ENCODE data around the gene TUSC2.

The TUSC2 gene

GRCh38 chr3:50354186-50354764 is 26.3 kb upstream of the TUSC2 start:
- DNase-seq, result no peak

DNA sequence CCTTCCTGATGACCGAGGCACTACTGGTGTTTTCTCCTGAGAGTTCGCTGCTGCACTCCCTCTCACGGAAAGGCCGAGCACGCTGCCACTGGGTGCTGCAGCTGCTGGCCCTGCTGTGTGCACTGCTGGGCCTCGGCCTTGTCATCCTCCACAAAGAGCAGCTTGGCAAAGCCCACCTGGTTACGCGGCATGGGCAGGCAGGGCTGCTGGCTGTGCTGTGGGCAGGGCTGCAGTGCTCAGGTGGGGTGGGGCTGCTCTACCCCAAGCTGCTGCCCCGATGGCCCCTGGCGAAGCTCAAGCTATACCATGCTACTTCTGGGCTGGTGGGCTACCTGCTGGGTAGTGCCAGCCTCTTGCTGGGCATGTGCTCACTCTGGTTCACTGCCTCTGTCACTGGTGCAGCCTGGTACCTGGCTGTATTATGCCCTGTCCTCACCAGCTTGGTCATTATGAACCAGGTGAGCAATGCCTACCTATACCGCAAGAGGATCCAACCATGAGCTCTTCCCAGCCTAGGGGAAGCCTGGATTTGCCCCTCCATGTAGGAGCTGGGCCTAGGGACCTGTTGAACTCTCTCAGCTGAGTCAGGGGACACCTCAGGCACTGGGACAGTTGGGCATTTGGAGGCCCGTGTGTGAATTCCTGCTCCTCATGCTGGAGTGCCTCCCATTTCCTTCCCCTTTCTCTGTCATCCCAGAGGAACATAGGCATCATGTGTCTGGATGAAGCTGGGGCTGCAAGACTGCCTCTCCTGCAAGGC is 25.4 kb upstream of the TUSC2 start:
- no peak for DNase-seq

GRCh38 chr3:50352781-50353180 is 24.8 kb upstream of the TUSC2 start:
- DNase-seq, result no peak

DNA sequence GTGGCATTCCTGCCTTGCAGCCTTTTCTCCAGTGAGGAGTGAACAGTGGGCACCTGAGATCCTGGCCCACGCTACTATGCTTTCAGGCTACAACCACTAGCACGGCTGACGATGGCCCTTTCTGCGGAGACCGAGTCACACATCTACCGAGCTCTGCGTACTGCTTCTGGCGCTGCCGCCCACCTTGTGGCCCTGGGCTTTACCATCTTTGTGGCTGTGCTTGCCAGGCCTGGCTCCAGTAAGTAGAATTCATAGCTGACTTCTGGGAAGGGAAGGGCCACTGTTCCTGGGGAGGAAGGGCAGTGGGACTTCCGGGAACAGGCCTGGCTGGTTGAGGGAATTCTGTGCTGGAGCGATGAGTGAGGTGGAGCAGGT is 23.3 kb upstream of the TUSC2 start:
- no peak for DNase-seq

GRCh38 chr3:50350527-50351322 is 22.7 kb upstream of the TUSC2 start, which contains the start of the genes CYB561D2 and NPRL2:
Gene CYB561D2 (plus strand): TSS chr3:50350862. CDS start chr3:50351434, 572 bp downstream.
Gene NPRL2 (minus strand): TSS chr3:50350775. CDS start chr3:50350652, 123 bp downstream.
- peak; percentile 75 for DNase-seq

DNA sequence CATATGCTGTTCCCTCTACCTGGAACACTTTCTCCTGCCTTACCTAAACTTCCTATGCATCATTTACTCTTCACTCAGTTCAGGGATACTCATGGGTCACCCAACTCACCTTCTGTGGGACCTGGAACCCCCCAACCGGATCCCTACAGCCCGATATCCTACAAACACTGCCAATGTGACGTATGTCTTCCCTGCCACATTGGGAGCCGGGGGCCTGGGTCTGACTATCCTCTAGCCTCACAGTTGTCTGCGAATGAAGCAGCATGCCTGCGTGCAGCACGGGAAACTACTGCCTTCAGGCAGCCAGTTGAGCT is 22.1 kb upstream of the TUSC2 start:
- no peak for DNase-seq

DNA sequence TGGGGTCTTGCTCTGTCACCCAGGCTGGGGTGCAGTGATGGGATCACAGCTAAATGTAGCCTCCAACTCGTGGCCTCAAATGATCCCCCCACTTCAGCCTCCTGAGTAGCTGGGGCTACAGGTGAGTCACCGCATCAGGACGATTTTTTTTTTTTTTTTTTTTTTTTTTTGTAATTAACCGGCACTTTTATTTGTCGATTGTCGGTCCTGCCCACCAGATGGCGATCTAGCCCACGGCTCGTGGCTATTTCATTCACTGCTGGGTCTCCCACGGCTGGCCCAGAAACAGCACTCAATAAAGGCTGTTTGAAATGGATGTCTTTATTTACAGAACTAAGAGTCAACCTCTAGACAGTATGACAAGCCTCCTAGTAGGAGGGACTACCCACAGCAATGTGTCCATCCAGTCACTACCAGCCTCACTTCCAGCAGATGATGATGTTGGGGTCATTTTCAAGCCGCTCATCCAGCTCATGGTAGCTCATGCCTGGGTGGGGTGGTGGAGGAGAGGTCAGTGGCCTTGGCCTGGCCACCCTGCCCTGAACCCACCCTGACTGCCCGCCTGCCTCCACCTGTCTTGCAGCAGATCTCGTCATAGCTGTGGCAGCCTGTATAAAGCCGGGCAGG is 19.3 kb upstream of the TUSC2 start:
- DNase-seq, result peak; percentile 49

- DNase-seq, result peak; percentile 28
Measured at GRCh38 chr3:50345586-50346234, 17.7 kb upstream of the TUSC2 start, which contains the start of gene ZMYND10. Gene ZMYND10 (minus strand): TSS chr3:50345732. CDS start chr3:50345579, 153 bp downstream.

- no peak for DNase-seq
Measured at GRCh38 chr3:50345008-50345407, 17.0 kb upstream of the TUSC2 start.

- no peak for DNase-seq
Measured at GRCh38 chr3:50342813-50343633, 15.0 kb upstream of the TUSC2 start.

DNA sequence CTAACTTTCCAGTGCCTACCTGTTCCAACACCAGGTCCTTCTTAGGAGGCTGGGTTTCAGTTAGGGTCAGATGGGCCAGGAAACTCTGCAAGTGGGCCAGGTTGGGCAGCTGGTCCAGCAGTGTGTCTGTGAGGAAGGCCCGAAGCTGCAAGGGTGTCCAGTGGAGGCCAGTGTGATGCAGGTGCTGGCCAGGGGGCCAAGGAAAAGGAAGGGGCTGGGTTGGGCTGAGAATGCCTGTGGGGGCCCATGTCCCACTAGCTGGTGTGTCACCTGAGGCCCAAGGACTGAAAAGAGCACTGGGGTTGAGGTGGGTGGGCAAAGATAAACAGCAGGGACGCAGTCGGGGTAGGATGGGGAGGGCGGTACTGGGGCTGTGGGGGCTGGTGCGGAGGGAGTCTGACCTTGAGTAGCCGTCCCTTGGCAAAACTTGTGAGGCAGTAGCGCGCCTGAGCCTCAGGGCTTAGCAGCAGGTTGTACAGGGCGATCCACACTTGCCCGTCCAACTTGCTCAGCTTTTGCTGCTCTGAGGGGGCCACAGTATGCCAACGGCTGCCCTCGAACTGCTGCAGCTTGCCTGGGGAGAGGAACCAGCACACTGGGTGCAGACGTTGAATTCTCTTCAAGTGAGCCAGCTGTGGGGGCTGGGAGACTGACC is 14.1 kb upstream of the TUSC2 start:
- no peak for DNase-seq

DNA sequence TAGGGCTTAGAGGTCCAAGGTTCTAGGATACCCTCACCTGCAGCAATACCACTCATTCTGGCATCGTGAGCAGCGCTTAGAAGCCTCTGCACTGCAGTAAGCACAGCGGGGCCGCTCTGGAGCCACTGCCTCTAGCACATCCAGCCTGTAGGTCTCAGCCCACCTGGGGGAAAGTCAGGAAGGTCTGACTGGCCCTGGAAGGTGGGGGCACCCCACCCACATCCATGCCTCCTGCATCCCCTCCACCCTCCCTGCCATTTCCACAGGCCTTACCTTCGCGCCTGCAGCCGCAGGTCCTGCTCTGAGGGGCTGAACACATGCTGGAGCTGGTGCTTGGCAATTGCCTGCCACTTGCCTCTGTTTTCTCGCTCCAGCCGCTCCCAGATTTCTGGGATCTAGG is 13.5 kb upstream of the TUSC2 start:
- no peak for DNase-seq

DNA sequence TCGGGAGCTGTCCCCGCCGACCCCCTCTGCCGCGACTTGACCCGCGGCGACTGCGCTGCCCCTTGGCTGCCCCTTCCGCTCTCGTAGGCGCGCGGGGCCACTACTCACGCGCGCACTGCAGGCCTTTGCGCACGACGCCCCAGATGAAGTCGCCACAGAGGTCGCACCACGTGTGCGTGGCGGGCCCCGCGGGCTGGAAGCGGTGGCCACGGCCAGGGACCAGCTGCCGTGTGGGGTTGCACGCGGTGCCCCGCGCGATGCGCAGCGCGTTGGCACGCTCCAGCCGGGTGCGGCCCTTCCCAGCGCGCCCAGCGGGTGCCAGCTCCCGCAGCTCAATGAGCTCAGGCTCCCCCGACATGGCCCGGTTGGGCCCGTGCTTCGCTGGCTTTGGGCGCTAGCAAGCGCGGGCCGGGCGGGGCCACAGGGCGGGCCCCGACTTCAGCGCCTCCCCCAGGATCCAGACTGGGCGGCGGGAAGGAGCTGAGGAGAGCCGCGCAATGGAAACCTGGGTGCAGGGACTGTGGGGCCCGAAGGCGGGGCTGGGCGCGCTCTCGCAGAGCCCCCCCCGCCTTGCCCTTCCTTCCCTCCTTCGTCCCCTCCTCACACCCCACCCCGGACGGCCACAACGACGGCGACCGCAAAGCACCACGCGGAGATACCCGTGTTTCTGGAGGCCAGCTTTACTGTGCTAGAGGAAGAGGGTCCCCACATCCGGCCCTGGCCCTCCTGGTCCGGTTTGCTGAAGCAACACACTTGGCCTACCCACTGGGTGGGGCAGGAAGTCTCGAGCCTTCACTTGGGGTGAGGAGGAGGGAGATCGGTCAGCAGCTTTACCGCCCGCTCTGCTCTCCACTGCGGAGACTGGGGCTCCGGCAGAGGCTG is 12.7 kb upstream of the TUSC2 start, which contains the start of gene RASSF1:
RASSF1 (minus strand) TSS at position 389 of the 882 bp plus-strand sequence; CDS start at position 358, 31 bp downstream.
- no peak for DNase-seq

DNA sequence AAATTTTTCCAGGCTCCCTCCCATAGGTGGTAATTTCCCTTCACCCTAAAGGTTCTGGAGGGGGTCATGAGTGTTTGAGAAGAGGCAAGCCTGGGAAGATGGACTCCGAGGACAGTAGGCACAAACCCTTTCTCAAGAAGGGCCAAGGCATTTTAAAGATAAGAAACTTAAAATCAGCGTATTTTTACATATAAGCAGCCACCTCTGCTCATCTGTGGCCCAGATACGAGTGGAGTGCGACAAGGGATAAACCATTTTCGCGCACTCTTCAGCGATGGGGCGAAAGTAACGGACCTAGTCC is 12.1 kb upstream of the TUSC2 start:
- no peak for DNase-seq

- no peak for DNase-seq
Measured at GRCh38 chr3:50339485-50340146, 11.6 kb upstream of the TUSC2 start.

DNA sequence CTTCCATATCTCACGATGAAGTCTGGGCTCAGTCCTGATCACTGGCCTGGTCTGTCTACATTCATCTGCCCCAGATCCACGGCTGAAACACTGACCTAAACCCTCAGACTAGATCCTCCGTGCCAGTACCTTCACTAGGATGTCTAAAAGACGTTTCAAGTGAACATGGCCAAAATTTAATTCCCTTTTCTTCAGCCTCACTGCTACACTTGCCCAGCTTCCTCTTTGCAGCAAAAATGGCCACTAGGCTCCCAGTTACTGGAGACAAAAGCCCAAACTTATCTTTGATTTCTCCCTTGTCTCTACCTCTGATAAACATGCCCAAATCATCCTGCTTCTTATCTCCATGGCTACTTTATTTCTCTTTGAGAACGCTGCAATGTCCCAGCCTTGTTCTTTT is 10.9 kb upstream of the TUSC2 start:
- DNase-seq, result no peak

GRCh38 chr3:50337175-50337861 is 9.3 kb upstream of the TUSC2 start:
- peak; percentile 93 for DNase-seq

GRCh38 chr3:50336452-50337174 is 8.6 kb upstream of the TUSC2 start:
- no peak for DNase-seq
